ENCODE results near the gene DCAF8.

DCAF8 gene

DNA sequence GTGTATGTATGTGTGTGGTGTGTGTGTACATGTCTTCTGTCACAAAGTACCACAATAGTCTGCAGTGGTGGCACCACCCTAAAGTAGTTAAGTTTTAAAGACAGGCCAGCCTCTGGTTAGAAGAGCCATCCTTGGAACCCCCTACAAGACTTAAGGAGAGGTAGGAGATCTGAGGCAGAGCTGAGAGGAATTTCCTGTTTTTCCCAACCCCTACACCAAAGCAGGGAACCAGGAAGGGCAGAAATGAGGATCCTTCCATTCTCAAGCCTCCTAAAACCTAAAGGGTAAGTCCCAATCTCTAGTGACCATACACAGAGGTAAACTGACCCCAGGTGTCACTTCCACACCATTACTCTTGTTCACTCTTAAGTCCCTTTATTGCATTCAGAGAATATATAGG, 46.0 kb downstream of the DCAF8 start:
- TF ChIP-seq ZNF70 (CRISPR knock-in tag; IDR thresholded peaks at IDR 0.05) (no peak), ZC3H10 (CRISPR knock-in tag; IDR thresholded peaks at IDR 0.05) (no peak), SNAI2 (CRISPR knock-in tag; IDR thresholded peaks at IDR 0.05) (no peak), GLIS3 (CRISPR knock-in tag; IDR thresholded peaks at IDR 0.05) (no peak), ZFP3 (CRISPR knock-in tag; IDR thresholded peaks at IDR 0.05) (no peak), CSDC2 (CRISPR knock-in tag; IDR thresholded peaks at IDR 0.05) (no peak), BACH2 (CRISPR knock-in tag; IDR thresholded peaks at IDR 0.05; ENCODE audit: borderline replicate concordance) (no peak), TOX (CRISPR knock-in tag; IDR thresholded peaks at IDR 0.05; ENCODE audit: borderline replicate concordance) (no peak)
- TF ChIP-seq, protein P1, sequence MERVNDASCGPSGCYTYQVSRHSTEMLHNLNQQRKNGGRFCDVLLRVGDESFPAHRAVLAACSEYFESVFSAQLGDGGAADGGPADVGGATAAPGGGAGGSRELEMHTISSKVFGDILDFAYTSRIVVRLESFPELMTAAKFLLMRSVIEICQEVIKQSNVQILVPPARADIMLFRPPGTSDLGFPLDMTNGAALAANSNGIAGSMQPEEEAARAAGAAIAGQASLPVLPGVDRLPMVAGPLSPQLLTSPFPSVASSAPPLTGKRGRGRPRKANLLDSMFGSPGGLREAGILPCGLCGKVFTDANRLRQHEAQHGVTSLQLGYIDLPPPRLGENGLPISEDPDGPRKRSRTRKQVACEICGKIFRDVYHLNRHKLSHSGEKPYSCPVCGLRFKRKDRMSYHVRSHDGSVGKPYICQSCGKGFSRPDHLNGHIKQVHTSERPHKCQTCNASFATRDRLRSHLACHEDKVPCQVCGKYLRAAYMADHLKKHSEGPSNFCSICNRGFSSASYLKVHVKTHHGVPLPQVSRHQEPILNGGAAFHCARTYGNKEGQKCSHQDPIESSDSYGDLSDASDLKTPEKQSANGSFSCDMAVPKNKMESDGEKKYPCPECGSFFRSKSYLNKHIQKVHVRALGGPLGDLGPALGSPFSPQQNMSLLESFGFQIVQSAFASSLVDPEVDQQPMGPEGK (CRISPR knock-in tag; IDR thresholded peaks at IDR 0.05; ENCODE audit: borderline replicate concordance): no peak
- TF ChIP-seq, protein P2, sequence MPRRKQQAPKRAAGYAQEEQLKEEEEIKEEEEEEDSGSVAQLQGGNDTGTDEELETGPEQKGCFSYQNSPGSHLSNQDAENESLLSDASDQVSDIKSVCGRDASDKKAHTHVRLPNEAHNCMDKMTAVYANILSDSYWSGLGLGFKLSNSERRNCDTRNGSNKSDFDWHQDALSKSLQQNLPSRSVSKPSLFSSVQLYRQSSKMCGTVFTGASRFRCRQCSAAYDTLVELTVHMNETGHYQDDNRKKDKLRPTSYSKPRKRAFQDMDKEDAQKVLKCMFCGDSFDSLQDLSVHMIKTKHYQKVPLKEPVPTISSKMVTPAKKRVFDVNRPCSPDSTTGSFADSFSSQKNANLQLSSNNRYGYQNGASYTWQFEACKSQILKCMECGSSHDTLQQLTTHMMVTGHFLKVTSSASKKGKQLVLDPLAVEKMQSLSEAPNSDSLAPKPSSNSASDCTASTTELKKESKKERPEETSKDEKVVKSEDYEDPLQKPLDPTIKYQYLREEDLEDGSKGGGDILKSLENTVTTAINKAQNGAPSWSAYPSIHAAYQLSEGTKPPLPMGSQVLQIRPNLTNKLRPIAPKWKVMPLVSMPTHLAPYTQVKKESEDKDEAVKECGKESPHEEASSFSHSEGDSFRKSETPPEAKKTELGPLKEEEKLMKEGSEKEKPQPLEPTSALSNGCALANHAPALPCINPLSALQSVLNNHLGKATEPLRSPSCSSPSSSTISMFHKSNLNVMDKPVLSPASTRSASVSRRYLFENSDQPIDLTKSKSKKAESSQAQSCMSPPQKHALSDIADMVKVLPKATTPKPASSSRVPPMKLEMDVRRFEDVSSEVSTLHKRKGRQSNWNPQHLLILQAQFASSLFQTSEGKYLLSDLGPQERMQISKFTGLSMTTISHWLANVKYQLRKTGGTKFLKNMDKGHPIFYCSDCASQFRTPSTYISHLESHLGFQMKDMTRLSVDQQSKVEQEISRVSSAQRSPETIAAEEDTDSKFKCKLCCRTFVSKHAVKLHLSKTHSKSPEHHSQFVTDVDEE (CRISPR knock-in tag; IDR thresholded peaks at IDR 0.05): no peak
- no peak for ATAC-seq

DNA sequence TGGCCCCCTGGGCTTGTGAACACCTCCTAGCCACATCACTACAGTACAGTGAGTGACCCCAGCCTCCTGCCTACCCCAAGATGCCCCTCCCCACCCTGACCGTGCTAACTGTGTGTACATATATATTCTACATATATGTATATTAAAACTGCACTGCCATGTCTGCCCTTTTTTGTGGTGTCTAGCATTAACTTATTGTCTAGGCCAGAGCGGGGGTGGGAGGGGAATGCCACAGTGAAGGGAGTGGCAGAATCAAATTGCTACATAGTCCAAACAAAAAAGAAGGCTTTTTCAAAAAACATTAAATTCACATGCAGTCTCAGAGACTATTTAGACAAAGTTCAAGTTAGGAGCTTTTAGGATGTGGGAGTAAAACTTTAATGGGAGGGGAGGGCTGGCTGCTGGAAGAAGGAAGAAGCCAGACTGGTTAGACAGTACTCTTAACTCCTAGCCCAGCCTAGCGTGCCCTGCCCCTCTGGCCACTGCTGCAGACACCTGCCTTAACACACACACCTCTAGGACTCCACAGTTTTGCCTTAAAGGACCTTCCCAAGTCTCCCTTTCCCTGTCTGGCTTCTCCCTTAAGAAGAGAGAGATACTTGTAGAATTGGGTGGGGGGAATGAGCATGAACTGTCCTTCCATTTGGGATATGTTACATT, 47.7 kb downstream of the DCAF8 start:
- TF ChIP-seq, protein P2 (CRISPR knock-in tag; IDR thresholded peaks at IDR 0.05): no peak
- no peak for TF ChIP-seq ARNTL (CRISPR knock-in tag; IDR thresholded peaks at IDR 0.05; ENCODE audit: borderline replicate concordance, low read depth)
- no peak for TF ChIP-seq CSDC2 (CRISPR knock-in tag; IDR thresholded peaks at IDR 0.05)
- no peak for TF ChIP-seq ISL1 (CRISPR knock-in tag; IDR thresholded peaks at IDR 0.05)
- no peak for TF ChIP-seq PPARA (CRISPR knock-in tag; IDR thresholded peaks at IDR 0.05; ENCODE audit: borderline replicate concordance)
- no peak for TF ChIP-seq BACH2 (CRISPR knock-in tag; IDR thresholded peaks at IDR 0.05; ENCODE audit: borderline replicate concordance)
- TF ChIP-seq ZFP30 (CRISPR knock-in tag; IDR thresholded peaks at IDR 0.05): no peak
- no peak for TF ChIP-seq ZFP3 (CRISPR knock-in tag; IDR thresholded peaks at IDR 0.05)
- no peak for TF ChIP-seq ZNF8 (CRISPR knock-in tag; IDR thresholded peaks at IDR 0.05)
- no peak for TF ChIP-seq ZNF70 (CRISPR knock-in tag; IDR thresholded peaks at IDR 0.05)
- TF ChIP-seq ZC3H10 (CRISPR knock-in tag; IDR thresholded peaks at IDR 0.05): no peak
- TF ChIP-seq TOX (CRISPR knock-in tag; IDR thresholded peaks at IDR 0.05; ENCODE audit: borderline replicate concordance): no peak
- TF ChIP-seq SNAI2 (CRISPR knock-in tag; IDR thresholded peaks at IDR 0.05): no peak
- no peak for TF ChIP-seq OSR1 (CRISPR knock-in tag; IDR thresholded peaks at IDR 0.05)
- TF ChIP-seq ZNF565 (CRISPR knock-in tag; conservative IDR thresholded peaks at IDR 0.05; ENCODE audit: low read depth): no peak
- no peak for ATAC-seq

DNA sequence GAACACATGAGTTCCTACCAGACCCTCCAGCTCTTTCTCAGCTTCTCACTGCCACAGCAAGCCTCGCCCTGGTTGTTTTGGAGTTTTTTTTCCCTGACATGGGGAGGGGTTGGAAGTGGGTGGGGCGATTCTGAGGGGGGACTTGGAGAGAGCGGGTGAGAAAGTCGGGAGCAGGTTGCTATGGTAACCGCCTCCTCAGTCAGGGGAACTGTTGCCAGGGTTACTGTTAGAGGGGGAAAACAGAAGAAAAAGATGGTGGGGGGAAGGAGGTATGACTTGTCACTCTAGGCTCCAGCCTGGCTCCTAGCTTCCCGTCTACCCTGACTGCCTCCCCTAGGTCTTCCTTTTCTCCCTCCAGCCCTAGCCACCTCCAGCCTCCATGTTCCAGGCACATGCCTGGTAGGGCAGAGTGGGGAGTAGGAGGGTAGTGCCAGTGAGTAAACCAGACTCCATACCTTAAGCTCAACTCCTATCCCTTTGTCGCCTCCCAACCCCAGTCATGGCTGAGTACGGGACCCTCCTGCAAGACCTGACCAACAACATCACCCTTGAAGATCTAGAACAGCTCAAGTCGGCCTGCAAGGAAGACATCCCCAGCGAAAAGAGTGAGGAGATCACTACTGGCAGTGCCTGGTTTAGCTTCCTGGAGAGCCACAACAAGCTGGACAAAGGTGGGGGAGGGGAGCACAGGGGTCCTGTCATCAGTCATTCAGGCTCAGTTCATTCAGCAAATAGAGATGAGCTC, 51.1 kb downstream of the DCAF8 start:
- no peak for ATAC-seq
- TF ChIP-seq ZNF8 (CRISPR knock-in tag; IDR thresholded peaks at IDR 0.05) (no peak), TCF4 (CRISPR knock-in tag; IDR thresholded peaks at IDR 0.05; ENCODE audit: borderline replicate concordance) (no peak), TOX (CRISPR knock-in tag; IDR thresholded peaks at IDR 0.05; ENCODE audit: borderline replicate concordance) (no peak), PPARA (CRISPR knock-in tag; IDR thresholded peaks at IDR 0.05; ENCODE audit: borderline replicate concordance) (no peak), ZNF70 (CRISPR knock-in tag; IDR thresholded peaks at IDR 0.05) (no peak), ESRRG (CRISPR knock-in tag; IDR thresholded peaks at IDR 0.05) (no peak), OSR1 (CRISPR knock-in tag; IDR thresholded peaks at IDR 0.05) (no peak), CSDC2 (CRISPR knock-in tag; IDR thresholded peaks at IDR 0.05) (no peak), ZNF565 (CRISPR knock-in tag; conservative IDR thresholded peaks at IDR 0.05; ENCODE audit: low read depth) (no peak)
- TF ChIP-seq, protein P3, sequence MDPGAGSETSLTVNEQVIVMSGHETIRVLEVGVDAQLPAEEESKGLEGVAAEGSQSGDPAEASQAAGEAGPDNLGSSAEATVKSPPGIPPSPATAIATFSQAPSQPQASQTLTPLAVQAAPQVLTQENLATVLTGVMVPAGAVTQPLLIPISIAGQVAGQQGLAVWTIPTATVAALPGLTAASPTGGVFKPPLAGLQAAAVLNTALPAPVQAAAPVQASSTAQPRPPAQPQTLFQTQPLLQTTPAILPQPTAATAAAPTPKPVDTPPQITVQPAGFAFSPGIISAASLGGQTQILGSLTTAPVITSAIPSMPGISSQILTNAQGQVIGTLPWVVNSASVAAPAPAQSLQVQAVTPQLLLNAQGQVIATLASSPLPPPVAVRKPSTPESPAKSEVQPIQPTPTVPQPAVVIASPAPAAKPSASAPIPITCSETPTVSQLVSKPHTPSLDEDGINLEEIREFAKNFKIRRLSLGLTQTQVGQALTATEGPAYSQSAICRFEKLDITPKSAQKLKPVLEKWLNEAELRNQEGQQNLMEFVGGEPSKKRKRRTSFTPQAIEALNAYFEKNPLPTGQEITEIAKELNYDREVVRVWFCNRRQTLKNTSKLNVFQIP (CRISPR knock-in tag; IDR thresholded peaks at IDR 0.05; ENCODE audit: borderline replicate concordance, low read depth): no peak
